Glutamatergic neuron (in vitro differentiated cells): ENCODE measurements around the gene FBLL1. TPM values are rescaled to one million over a fixed set of nuclear protein-coding genes. Genes with fewer than 3 reads are reported as not detected.
A peak's percentile ranks its signal among the peaks of the same experiment; 100 is the strongest.

ENCODE experiments used
- DNase-seq: peaks from one replicate; pipeline ENCODE4 v3.0.0; 2022
- H3K27ac Mint-ChIP-seq: one replicate; pipeline ENCODE4 v1.8.0; 2020; ENCODE audit warnings: mild to moderate bottlenecking, mixed read lengths, inconsistent platforms; ENCODE audit not compliant: unreplicated experiment
- H3K27me3 Mint-ChIP-seq: one replicate; pipeline ENCODE4 v1.8.0; 2020; ENCODE audit warnings: mild to moderate bottlenecking, moderate library complexity, mixed read lengths, inconsistent platforms; ENCODE audit not compliant: unreplicated experiment
- H3K36me3 Mint-ChIP-seq: one replicate; pipeline ENCODE4 v1.8.0; 2020; ENCODE audit warnings: mild to moderate bottlenecking, mixed read lengths, inconsistent platforms; ENCODE audit not compliant: unreplicated experiment
- H3K4me1 Mint-ChIP-seq: one replicate; pipeline ENCODE4 v1.8.0; 2020; ENCODE audit warnings: mild to moderate bottlenecking, low read depth, mixed read lengths, inconsistent platforms; ENCODE audit not compliant: unreplicated experiment
- H3K4me3 Mint-ChIP-seq: one replicate; pipeline ENCODE4 v1.8.0; 2020; ENCODE audit warnings: mild to moderate bottlenecking, mixed read lengths, inconsistent platforms; ENCODE audit not compliant: unreplicated experiment
- H3K9me3 Mint-ChIP-seq: one replicate; pipeline ENCODE4 v1.8.0; 2020; ENCODE audit warnings: mild to moderate bottlenecking, moderate library complexity, mixed read lengths, inconsistent platforms; ENCODE audit not compliant: unreplicated experiment
- CTCF ChIP-seq: fragments of 200-600 bp; sonication (generic); IDR thresholded peaks from one replicate; pipeline ENCODE4 v1.5.0; 2021; ENCODE audit not compliant: partially characterized antibody, unreplicated experiment
- long read RNA-seq: library from polyadenylated mRNA; unstranded; transcript quantifications from one replicate; pipeline ENCODE4 v2.0.0, GENCODE V29; 2020; ENCODE audit not compliant: unreplicated experiment
- total RNA-seq: library from RNA; stranded (reverse); fragmentation: NEBNext Ultra II Directional; extraction: Animal tissue kit (Norgen Biotek cat#: 25700); gene quantifications from one replicate; pipeline ENCODE4 v1.2.1, GENCODE V29; 2021; ENCODE audit not compliant: unreplicated experiment

Gene FBLL1
- total RNA-seq = 66.2 TPM
- long read RNA-seq, transcript FBLL1-201 (1 exons, 1,519 nt) = major isoform, 5 of 5 reads
- long read RNA-seq, partial matches to known transcripts = 0 of 5 reads
- long read RNA-seq, other reads (novel, unspliced or antisense) = 0 of 5 reads

GRCh38 chr5:168528521-168529373 lies at the start of gene FBLL1:
TSS of gene FBLL1 (plus strand) at chr5:168529305. CDS start at chr5:168529505, 200 bp downstream.
- Mint-ChIP-seq H3K4me3 (peak within 1 kb of the TSS; percentile 88), H3K4me1 (peaks cover 29% of the 10 kb centered on the region), H3K36me3 (no peaks in the 10 kb centered on the region), H3K9me3 (peaks cover 16% of the 10 kb centered on the region), H3K27me3 (peaks cover 9% of the 10 kb centered on the region), H3K27ac (peak within 1 kb of the TSS; percentile 90)
- TF ChIP-seq CTCF = no peak
- peak; percentile 85 for DNase-seq

GRCh38 chr5:168480601-168481000 lies 48.5 kb upstream of the FBLL1 start:
- Mint-ChIP-seq H3K4me1 (no peaks in the 10 kb centered on the region), H3K4me3 (no peak overlapping the region), H3K9me3 (no peaks in the 10 kb centered on the region), H3K36me3 (no peaks in the 10 kb centered on the region), H3K27me3 (no peaks in the 10 kb centered on the region), H3K27ac (no peak overlapping the region)
- no peak for TF ChIP-seq CTCF
- no peak for DNase-seq

GRCh38 chr5:168481330-168481788 lies 47.7 kb upstream of the FBLL1 start:
- Mint-ChIP-seq H3K4me3 (no peak overlapping the region), H3K27ac (no peak overlapping the region), H3K9me3 (no peaks in the 10 kb centered on the region), H3K36me3 (no peaks in the 10 kb centered on the region), H3K27me3 (no peaks in the 10 kb centered on the region), H3K4me1 (no peaks in the 10 kb centered on the region)
- TF ChIP-seq CTCF = no peak
- DNase-seq = no peak

GRCh38 chr5:168482361-168482760 lies 46.7 kb upstream of the FBLL1 start:
- H3K27me3 Mint-ChIP-seq = no peaks in the 10 kb centered on the region
- no peaks in the 10 kb centered on the region for H3K36me3 Mint-ChIP-seq
- no peak overlapping the region for H3K4me3 Mint-ChIP-seq
- no peaks in the 10 kb centered on the region for H3K9me3 Mint-ChIP-seq
- TF ChIP-seq CTCF = no peak
- peaks cover 3% of the 10 kb centered on the region for H3K4me1 Mint-ChIP-seq
- no peak overlapping the region for H3K27ac Mint-ChIP-seq
- DNase-seq = no peak
